ENCODE data around the gene PFKFB2. TPM values are rescaled to one million over a fixed set of nuclear protein-coding genes. Genes with fewer than 3 reads are reported as not detected.

Gene PFKFB2
- total and polyA plus RNA-seq, 4 donors, result 3.0 to 13.7 (median 7.8) TPM

GRCh38 chr1:207013321-207014085 lies 39.6 kb upstream of the PFKFB2 start:
- intact Hi-C loops (cut with DNase I), result no loop called here
- no peak overlapping the region for H3K27ac ChIP-seq (ENCODE audit: low read depth in 1 of 2, low read length in 2 of 2)
- H3K4me1 ChIP-seq (ENCODE audit: control insufficient read depth in 1 of 2, insufficient read depth in 2 of 2, low read length in 2 of 2), result no peaks in the 10 kb centered on the region
- ATAC-seq (ENCODE audit: low FRiP score), result no peak
- H3K27me3 ChIP-seq (ENCODE audit: control insufficient read depth in 1 of 2, insufficient read depth in 2 of 2, low read length in 1 of 2), result no peaks in the 10 kb centered on the region
- 65 to 70% methylated on average over 6 of the region's 6 CpGs for WGBS, 2 donors
- no peaks in the 10 kb centered on the region for H3K36me3 ChIP-seq (ENCODE audit: control insufficient read depth in 1 of 2, insufficient read depth in 2 of 2, low read length in 1 of 2)
- no peaks in the 10 kb centered on the region for H3K9me3 ChIP-seq (ENCODE audit: control insufficient read depth, low read length)
- DNase-seq, result no peak
- no peak overlapping the region for H3K4me3 ChIP-seq (ENCODE audit: low read length in 2 of 2)

GRCh38 chr1:207014728-207015127 lies 38.3 kb upstream of the PFKFB2 start:
- H3K9me3 ChIP-seq (ENCODE audit: control insufficient read depth, low read length), result no peaks in the 10 kb centered on the region

GRCh38 chr1:207015791-207016190 lies 37.3 kb upstream of the PFKFB2 start:
- Histone ChIP-seq H3K36me3 (ENCODE audit: control insufficient read depth in 1 of 2, insufficient read depth in 2 of 2, low read length in 1 of 2) (no peaks in the 10 kb centered on the region), H3K27ac (ENCODE audit: low read depth in 1 of 2, low read length in 2 of 2) (no peak overlapping the region), H3K4me3 (ENCODE audit: low read length in 2 of 2) (no peak overlapping the region), H3K27me3 (ENCODE audit: control insufficient read depth in 1 of 2, insufficient read depth in 2 of 2, low read length in 1 of 2) (no peaks in the 10 kb centered on the region), H3K4me1 (ENCODE audit: control insufficient read depth in 1 of 2, insufficient read depth in 2 of 2, low read length in 2 of 2) (no peaks in the 10 kb centered on the region), H3K9me3 (ENCODE audit: control insufficient read depth, low read length) (no peaks in the 10 kb centered on the region)
- 89 to 92% methylated on average over 3 of the region's 3 CpGs for WGBS, 2 donors
- ATAC-seq (ENCODE audit: low FRiP score), result no peak
- intact Hi-C loops (cut with DNase I), result no loop called here
- DNase-seq, result no peak

More at GRCh38 chr1:207014728-207015127, 38.3 kb upstream of the PFKFB2 start:
- no peak for DNase-seq
- Histone ChIP-seq H3K27me3 (ENCODE audit: control insufficient read depth in 1 of 2, insufficient read depth in 2 of 2, low read length in 1 of 2) (no peaks in the 10 kb centered on the region), H3K4me3 (ENCODE audit: low read length in 2 of 2) (no peak overlapping the region), H3K4me1 (ENCODE audit: control insufficient read depth in 1 of 2, insufficient read depth in 2 of 2, low read length in 2 of 2) (no peaks in the 10 kb centered on the region), H3K27ac (ENCODE audit: low read depth in 1 of 2, low read length in 2 of 2) (no peak overlapping the region), H3K36me3 (ENCODE audit: control insufficient read depth in 1 of 2, insufficient read depth in 2 of 2, low read length in 1 of 2) (no peaks in the 10 kb centered on the region)
- ATAC-seq (ENCODE audit: low FRiP score), result no peak
- WGBS, 2 donors, result 91 to 94% methylated on average over 3 of the region's 3 CpGs
- intact Hi-C loops (cut with DNase I), result no loop called here

- peak in 1 of 2 donors; percentile 82 for DNase-seq
- 50% methylated on average over 7 of the region's 7 CpGs for WGBS, 2 donors
- H3K4me3 ChIP-seq (ENCODE audit: low read length in 2 of 2), result no peak overlapping the region
- H3K36me3 ChIP-seq (ENCODE audit: control insufficient read depth in 1 of 2, insufficient read depth in 2 of 2, low read length in 1 of 2), result no peaks in the 10 kb centered on the region
- H3K4me1 ChIP-seq (ENCODE audit: control insufficient read depth in 1 of 2, insufficient read depth in 2 of 2, low read length in 2 of 2), result no peaks in the 10 kb centered on the region
- no peaks in the 10 kb centered on the region for H3K9me3 ChIP-seq (ENCODE audit: control insufficient read depth, low read length)
- H3K27me3 ChIP-seq (ENCODE audit: control insufficient read depth in 1 of 2, insufficient read depth in 2 of 2, low read length in 1 of 2), result no peaks in the 10 kb centered on the region
- ATAC-seq (ENCODE audit: low FRiP score), result peak; percentile 49
- H3K27ac ChIP-seq (ENCODE audit: low read depth in 1 of 2, low read length in 2 of 2), result no peak overlapping the region
- intact Hi-C loops (cut with DNase I), result no loop called here
Observed at GRCh38 chr1:207017615-207018559, 35.2 kb upstream of the PFKFB2 start.

- DNase-seq (no peak), ATAC-seq (ENCODE audit: low FRiP score) (no peak)
- Histone ChIP-seq H3K27me3 (ENCODE audit: control insufficient read depth in 1 of 2, insufficient read depth in 2 of 2, low read length in 1 of 2) (no peaks in the 10 kb centered on the region), H3K4me3 (ENCODE audit: low read length in 2 of 2) (no peak overlapping the region), H3K9me3 (ENCODE audit: control insufficient read depth, low read length) (no peaks in the 10 kb centered on the region), H3K4me1 (ENCODE audit: control insufficient read depth in 1 of 2, insufficient read depth in 2 of 2, low read length in 2 of 2) (no peaks in the 10 kb centered on the region), H3K27ac (ENCODE audit: low read depth in 1 of 2, low read length in 2 of 2) (no peak overlapping the region), H3K36me3 (ENCODE audit: control insufficient read depth in 1 of 2, insufficient read depth in 2 of 2, low read length in 1 of 2) (no peaks in the 10 kb centered on the region)
- 91% methylated on average over 4 of the region's 4 CpGs for whole genome bisulfite sequencing, 2 donors
- intact Hi-C loops (cut with DNase I), result no loop called here
Observed at GRCh38 chr1:207018707-207019106, 34.4 kb upstream of the PFKFB2 start.

GRCh38 chr1:207019161-207019560 lies 33.9 kb upstream of the PFKFB2 start:
- DNase-seq, result no peak
- H3K27ac ChIP-seq (ENCODE audit: low read depth in 1 of 2, low read length in 2 of 2), result no peak overlapping the region
- H3K4me3 ChIP-seq (ENCODE audit: low read length in 2 of 2), result no peak overlapping the region
- WGBS, 2 donors, result 90 to 93% methylated on average over 2 of the region's 2 CpGs
- no peak for ATAC-seq (ENCODE audit: low FRiP score)
- intact Hi-C loops (cut with DNase I), result no loop called here
- H3K27me3 ChIP-seq (ENCODE audit: control insufficient read depth in 1 of 2, insufficient read depth in 2 of 2, low read length in 1 of 2), result no peaks in the 10 kb centered on the region
- H3K9me3 ChIP-seq (ENCODE audit: control insufficient read depth, low read length), result no peaks in the 10 kb centered on the region
- no peaks in the 10 kb centered on the region for H3K36me3 ChIP-seq (ENCODE audit: control insufficient read depth in 1 of 2, insufficient read depth in 2 of 2, low read length in 1 of 2)
- no peaks in the 10 kb centered on the region for H3K4me1 ChIP-seq (ENCODE audit: control insufficient read depth in 1 of 2, insufficient read depth in 2 of 2, low read length in 2 of 2)

- intact Hi-C loops (cut with DNase I), result no loop called here
- WGBS, 2 donors, result 73 to 88% methylated on average over 2 of the region's 2 CpGs
- Histone ChIP-seq H3K4me3 (ENCODE audit: low read length in 2 of 2) (no peak overlapping the region), H3K9me3 (ENCODE audit: control insufficient read depth, low read length) (no peaks in the 10 kb centered on the region), H3K36me3 (ENCODE audit: control insufficient read depth in 1 of 2, insufficient read depth in 2 of 2, low read length in 1 of 2) (no peaks in the 10 kb centered on the region), H3K27ac (ENCODE audit: low read depth in 1 of 2, low read length in 2 of 2) (no peak overlapping the region), H3K4me1 (ENCODE audit: control insufficient read depth in 1 of 2, insufficient read depth in 2 of 2, low read length in 2 of 2) (no peaks in the 10 kb centered on the region), H3K27me3 (ENCODE audit: control insufficient read depth in 1 of 2, insufficient read depth in 2 of 2, low read length in 1 of 2) (no peaks in the 10 kb centered on the region)
- DNase-seq, result no peak
- no peak for ATAC-seq (ENCODE audit: low FRiP score)
Observed at GRCh38 chr1:207019661-207020060, 33.4 kb upstream of the PFKFB2 start.

- intact Hi-C loops (cut with DNase I), result no loop called here
- Histone ChIP-seq H3K9me3 (ENCODE audit: control insufficient read depth, low read length) (no peaks in the 10 kb centered on the region), H3K27ac (ENCODE audit: low read depth in 1 of 2, low read length in 2 of 2) (no peak overlapping the region), H3K4me3 (ENCODE audit: low read length in 2 of 2) (no peak overlapping the region), H3K36me3 (ENCODE audit: control insufficient read depth in 1 of 2, insufficient read depth in 2 of 2, low read length in 1 of 2) (no peaks in the 10 kb centered on the region), H3K4me1 (ENCODE audit: control insufficient read depth in 1 of 2, insufficient read depth in 2 of 2, low read length in 2 of 2) (no peaks in the 10 kb centered on the region), H3K27me3 (ENCODE audit: control insufficient read depth in 1 of 2, insufficient read depth in 2 of 2, low read length in 1 of 2) (no peaks in the 10 kb centered on the region)
- no peak for ATAC-seq (ENCODE audit: low FRiP score)
- WGBS, 2 donors, result 88 to 92% methylated on average over 9 of the region's 9 CpGs
- no peak for DNase-seq
Observed at GRCh38 chr1:207020065-207020708, 32.9 kb upstream of the PFKFB2 start.
